NCI-H2196 (cell line): ENCODE measurements around the gene IVNS1ABP.

Experiments used
- DNase-seq: peaks from one replicate; lab custom pipeline; 2025; ENCODE audit not compliant: unreplicated experiment; lab: John Stamatoyannopoulos, UW

IVNS1ABP gene

GRCh38 chr1:185297982-185298381 lies 19.1 kb downstream of the IVNS1ABP start:
- no peak for DNase-seq

GRCh38 chr1:185295091-185295490 lies 22.0 kb downstream of the IVNS1ABP start:
- no peak for DNase-seq

- DNase-seq, result no peak
Measured at GRCh38 chr1:185293967-185294542, 23.0 kb downstream of the IVNS1ABP start.

- no peak for DNase-seq
Measured at GRCh38 chr1:185292237-185292636, 24.8 kb downstream of the IVNS1ABP start.

- no peak for DNase-seq
Measured at GRCh38 chr1:185291652-185292051, 25.4 kb downstream of the IVNS1ABP start.

- no peak for DNase-seq
Measured at GRCh38 chr1:185291159-185291558, 25.9 kb downstream of the IVNS1ABP start.

GRCh38 chr1:185289880-185290279 lies 27.2 kb downstream of the IVNS1ABP start:
- DNase-seq, result no peak

- no peak for DNase-seq
Measured at GRCh38 chr1:185288435-185288834, 28.6 kb downstream of the IVNS1ABP start.

- DNase-seq, result no peak
Measured at GRCh38 chr1:185287451-185287850, 29.6 kb downstream of the IVNS1ABP start.

GRCh38 chr1:185284533-185285276 lies 32.3 kb downstream of the IVNS1ABP start:
- DNase-seq, result no peak

GRCh38 chr1:185284116-185284515 lies 32.9 kb downstream of the IVNS1ABP start:
- no peak for DNase-seq

- no peak for DNase-seq
Measured at GRCh38 chr1:185281245-185281644, 35.8 kb downstream of the IVNS1ABP start.

- no peak for DNase-seq
Measured at GRCh38 chr1:185280589-185280988, 36.5 kb downstream of the IVNS1ABP start.

- no peak for DNase-seq
Measured at GRCh38 chr1:185279571-185279970, 37.5 kb downstream of the IVNS1ABP start.

- DNase-seq, result no peak
Measured at GRCh38 chr1:185271921-185272320, 45.1 kb downstream of the IVNS1ABP start.

GRCh38 chr1:185268352-185268751 lies 48.7 kb downstream of the IVNS1ABP start:
- no peak for DNase-seq

- DNase-seq, result no peak
Measured at GRCh38 chr1:185267701-185268100, 49.3 kb downstream of the IVNS1ABP start.

GRCh38 chr1:185267301-185267700 lies 49.7 kb downstream of the IVNS1ABP start:
- DNase-seq, result no peak

- no peak for DNase-seq
Measured at GRCh38 chr1:185265314-185265713, 51.7 kb downstream of the IVNS1ABP start.

- no peak for DNase-seq
Measured at GRCh38 chr1:185263780-185264179, 53.3 kb downstream of the IVNS1ABP start.

- DNase-seq, result no peak
Measured at GRCh38 chr1:185263292-185263691, 53.8 kb downstream of the IVNS1ABP start.

GRCh38 chr1:185262151-185262550 lies 54.9 kb downstream of the IVNS1ABP start:
- DNase-seq, result no peak

- no peak for DNase-seq
Measured at GRCh38 chr1:185260611-185261010, 56.4 kb downstream of the IVNS1ABP start.
